HEK293 (cell line): ENCODE results near the gene ATP4A.

ENCODE experiments used
- GFI1B ChIP-seq: fragments of 450-650 bp; formaldehyde crosslinking; IDR thresholded peaks from 2 replicates; pipeline ENCODE4 v1.5.1; 2016; ENCODE audit warnings: missing biosample characterization, missing genetic modification characterization
- HOXA7 ChIP-seq: sonication (generic); formaldehyde crosslinking; IDR thresholded peaks from 2 replicates; pipeline ENCODE4 v1.8.1; 2022; ENCODE audit warnings: missing genetic modification reagents, borderline replicate concordance
- KLF1 ChIP-seq: fragments of 450-650 bp; formaldehyde crosslinking; IDR thresholded peaks from 2 replicates; pipeline ENCODE4 v1.5.1; 2016; ENCODE audit warnings: missing biosample characterization, missing genetic modification characterization
- KLF7 ChIP-seq: fragments of 450-650 bp; formaldehyde crosslinking; IDR thresholded peaks from 2 replicates; pipeline ENCODE4 v1.5.1; 2016; ENCODE audit warnings: missing biosample characterization, missing genetic modification characterization, borderline replicate concordance
- PRDM1 ChIP-seq: fragments of 450-650 bp; formaldehyde crosslinking; IDR thresholded peaks from 2 replicates; pipeline ENCODE4; 2016; ENCODE audit warnings: missing biosample characterization, missing genetic modification characterization
- PRDM6 ChIP-seq: fragments of 450-650 bp; formaldehyde crosslinking; IDR thresholded peaks from 2 replicates; pipeline ENCODE4 v1.5.1; 2017; ENCODE audit warnings: missing biosample characterization, missing genetic modification characterization
- YY1 ChIP-seq: fragments of 450-650 bp; formaldehyde crosslinking; IDR thresholded peaks from 2 replicates; pipeline ENCODE4 v1.5.1; 2018; ENCODE audit warnings: missing biosample characterization, missing genetic modification characterization
- ZNF121 ChIP-seq: fragments of 450-650 bp; formaldehyde crosslinking; IDR thresholded peaks from 2 replicates; pipeline ENCODE4 v1.5.1; 2016; ENCODE audit warnings: missing biosample characterization, missing genetic modification characterization
- ZNF133 ChIP-seq: fragments of 450-650 bp; formaldehyde crosslinking; IDR thresholded peaks from 2 replicates; pipeline ENCODE4 v1.5.1; 2016; ENCODE audit warnings: missing biosample characterization, missing genetic modification characterization
- ZNF138 ChIP-seq: fragments of 450-650 bp; formaldehyde crosslinking; IDR thresholded peaks from 2 replicates; pipeline ENCODE4 v1.5.1; 2016; ENCODE audit warnings: missing biosample characterization, missing genetic modification characterization, borderline replicate concordance
- ZNF16 ChIP-seq: fragments of 450-650 bp; formaldehyde crosslinking; IDR thresholded peaks from 2 replicates; pipeline ENCODE4 v1.5.1; 2016; ENCODE audit warnings: low read depth, missing biosample characterization, missing genetic modification characterization
- ZNF221 ChIP-seq: fragments of 450-650 bp; formaldehyde crosslinking; IDR thresholded peaks from 2 replicates; pipeline ENCODE4 v1.5.1; 2017; ENCODE audit warnings: missing biosample characterization, missing genetic modification characterization, borderline replicate concordance
- ZNF239 ChIP-seq: fragments of 450-650 bp; formaldehyde crosslinking; IDR thresholded peaks from 2 replicates; pipeline ENCODE4 v1.5.1; 2016; ENCODE audit warnings: missing biosample characterization, missing genetic modification characterization
- ZNF24 ChIP-seq: fragments of 450-650 bp; formaldehyde crosslinking; IDR thresholded peaks from 2 replicates; pipeline ENCODE4 v1.5.1; 2016; ENCODE audit warnings: missing biosample characterization, missing genetic modification characterization
- ZNF266 ChIP-seq: fragments of 450-650 bp; formaldehyde crosslinking; IDR thresholded peaks from 2 replicates; pipeline ENCODE4 v1.5.1; 2016; ENCODE audit warnings: missing biosample characterization, missing genetic modification characterization, low read depth
- ZNF335 ChIP-seq: fragments of 450-650 bp; formaldehyde crosslinking; conservative IDR thresholded peaks from 2 replicates; pipeline ENCODE4 v1.5.1; 2016; ENCODE audit warnings: missing biosample characterization, missing genetic modification characterization
- ZNF48 ChIP-seq: fragments of 450-650 bp; formaldehyde crosslinking; IDR thresholded peaks from 2 replicates; pipeline ENCODE4 v1.5.1; 2016; ENCODE audit warnings: missing biosample characterization, missing genetic modification characterization
- ZNF521 ChIP-seq: fragments of 450-650 bp; formaldehyde crosslinking; IDR thresholded peaks from 2 replicates; pipeline ENCODE4 v1.5.1; 2017; ENCODE audit warnings: missing biosample characterization, mild to moderate bottlenecking, missing genetic modification characterization
- ZNF549 ChIP-seq: fragments of 450-650 bp; IDR thresholded peaks from 2 replicates; pipeline ENCODE4 v1.5.1; 2018; ENCODE audit warnings: missing biosample characterization, missing genetic modification characterization, mild to moderate bottlenecking, inconsistent platforms, moderate library complexity
- ZNF610 ChIP-seq: fragments of 450-650 bp; formaldehyde crosslinking; IDR thresholded peaks from 2 replicates; pipeline ENCODE4 v1.5.1; 2016; ENCODE audit warnings: missing biosample characterization, missing genetic modification characterization, borderline replicate concordance
- ZNF645 ChIP-seq: fragments of 450-650 bp; formaldehyde crosslinking; IDR thresholded peaks from 2 replicates; pipeline ENCODE4; 2016; ENCODE audit warnings: missing biosample characterization, missing genetic modification characterization
- ZNF677 ChIP-seq: fragments of 450-650 bp; IDR thresholded peaks from 2 replicates; pipeline ENCODE4 v1.5.0; 2018; ENCODE audit warnings: missing biosample characterization, mild to moderate bottlenecking, missing genetic modification characterization, moderate library complexity
- ZSCAN30 ChIP-seq: fragments of 450-650 bp; IDR thresholded peaks from 2 replicates; pipeline ENCODE4 v1.5.1; 2018; ENCODE audit warnings: missing biosample characterization, mild to moderate bottlenecking, missing genetic modification characterization, moderate library complexity
- TF ChIP-seq, protein P1 (sequence below): fragments of 450-650 bp; formaldehyde crosslinking; IDR thresholded peaks from 2 replicates; pipeline ENCODE4 v1.5.1; 2016; ENCODE audit warnings: missing biosample characterization, missing genetic modification characterization
- TF ChIP-seq, protein P2 (sequence below): fragments of 450-650 bp; formaldehyde crosslinking; IDR thresholded peaks from 2 replicates; pipeline ENCODE4 v1.5.1; 2016; ENCODE audit warnings: missing biosample characterization, missing genetic modification characterization

ATP4A gene

GRCh38 chr19:35509861-35510625 is 53.4 kb downstream of the ATP4A start (continued):
- TF ChIP-seq ZNF239 (no peak), ZNF16 (tag by site-specific recombination) (no peak), ZNF549 (tag by site-specific recombination) (no peak), HOXA7 (no peak), ZNF138 (tag by site-specific recombination) (no peak), ZNF266 (no peak), ZNF133 (tag by site-specific recombination) (no peak), YY1 (tag by site-specific recombination) (peak; percentile 91), GFI1B (peak; percentile 59; the same call in 1 of the 2 replicates), ZSCAN30 (tag by site-specific recombination) (peak; percentile 50), ZNF677 (no peak; the same call in none of the 2 replicates), ZNF48 (tag by site-specific recombination) (no peak), ZNF521 (tag by site-specific recombination) (no peak), PRDM6 (tag by site-specific recombination) (no peak), ZNF24 (tag by site-specific recombination) (0 out of 2 replicates have a peak, but pooled peaks have one; percentile 88), ZNF645 (tag by site-specific recombination) (0 out of 2 replicates have a peak, but pooled peaks have one; percentile 29), ZNF335 (tag by site-specific recombination) (peak; percentile 100), KLF1 (tag by site-specific recombination) (peak; percentile 56), ZNF121 (no peak), ZNF610 (tag by site-specific recombination) (peak; percentile 96), KLF7 (peak; percentile 75), PRDM1 (tag by site-specific recombination) (peak; percentile 99), ZNF221 (peak; percentile 62; the same call in 1 of the 2 replicates)
- TF ChIP-seq, protein P1, sequence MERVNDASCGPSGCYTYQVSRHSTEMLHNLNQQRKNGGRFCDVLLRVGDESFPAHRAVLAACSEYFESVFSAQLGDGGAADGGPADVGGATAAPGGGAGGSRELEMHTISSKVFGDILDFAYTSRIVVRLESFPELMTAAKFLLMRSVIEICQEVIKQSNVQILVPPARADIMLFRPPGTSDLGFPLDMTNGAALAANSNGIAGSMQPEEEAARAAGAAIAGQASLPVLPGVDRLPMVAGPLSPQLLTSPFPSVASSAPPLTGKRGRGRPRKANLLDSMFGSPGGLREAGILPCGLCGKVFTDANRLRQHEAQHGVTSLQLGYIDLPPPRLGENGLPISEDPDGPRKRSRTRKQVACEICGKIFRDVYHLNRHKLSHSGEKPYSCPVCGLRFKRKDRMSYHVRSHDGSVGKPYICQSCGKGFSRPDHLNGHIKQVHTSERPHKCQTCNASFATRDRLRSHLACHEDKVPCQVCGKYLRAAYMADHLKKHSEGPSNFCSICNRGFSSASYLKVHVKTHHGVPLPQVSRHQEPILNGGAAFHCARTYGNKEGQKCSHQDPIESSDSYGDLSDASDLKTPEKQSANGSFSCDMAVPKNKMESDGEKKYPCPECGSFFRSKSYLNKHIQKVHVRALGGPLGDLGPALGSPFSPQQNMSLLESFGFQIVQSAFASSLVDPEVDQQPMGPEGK (tag by site-specific recombination) = peak; percentile 95
- TF ChIP-seq, protein P2, sequence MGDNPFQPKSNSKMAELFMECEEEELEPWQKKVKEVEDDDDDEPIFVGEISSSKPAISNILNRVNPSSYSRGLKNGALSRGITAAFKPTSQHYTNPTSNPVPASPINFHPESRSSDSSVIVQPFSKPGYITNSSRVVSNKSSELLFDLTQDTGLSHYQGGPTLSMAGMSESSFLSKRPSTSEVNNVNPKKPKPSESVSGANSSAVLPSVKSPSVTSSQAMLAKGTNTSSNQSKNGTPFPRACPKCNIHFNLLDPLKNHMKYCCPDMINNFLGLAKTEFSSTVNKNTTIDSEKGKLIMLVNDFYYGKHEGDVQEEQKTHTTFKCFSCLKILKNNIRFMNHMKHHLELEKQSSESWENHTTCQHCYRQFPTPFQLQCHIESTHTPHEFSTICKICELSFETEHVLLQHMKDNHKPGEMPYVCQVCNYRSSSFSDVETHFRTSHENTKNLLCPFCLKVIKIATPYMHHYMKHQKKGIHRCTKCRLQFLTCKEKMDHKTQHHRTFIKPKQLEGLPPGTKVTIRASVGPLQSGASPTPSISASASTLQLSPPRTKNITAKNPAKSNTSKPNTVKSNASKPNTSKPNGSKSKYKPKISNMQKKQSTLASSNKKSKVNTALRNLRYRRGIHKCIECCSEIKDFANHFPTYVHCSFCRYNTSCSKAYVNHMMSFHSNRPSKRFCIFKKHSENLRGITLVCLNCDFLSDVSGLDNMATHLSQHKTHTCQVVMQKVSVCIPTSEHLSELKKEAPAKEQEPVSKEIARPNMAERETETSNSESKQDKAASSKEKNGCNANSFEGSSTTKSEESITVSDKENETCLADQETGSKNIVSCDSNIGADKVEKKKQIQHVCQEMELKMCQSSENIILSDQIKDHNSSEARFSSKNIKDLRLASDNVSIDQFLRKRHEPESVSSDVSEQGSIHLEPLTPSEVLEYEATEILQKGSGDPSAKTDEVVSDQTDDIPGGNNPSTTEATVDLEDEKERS (tag by site-specific recombination) = no peak; the same call in 1 of the 2 replicates
